Skeletal muscle tissue (tissue), 4 donors: ENCODE results near the gene LOX. TPM values are rescaled to one million over a fixed set of nuclear protein-coding genes. Genes with fewer than 3 reads are reported as not detected.

Experiments used
- H3K27ac ChIP-seq: one replicate; pipeline ENCODE4 v1.7.0; 2013; ENCODE audit warnings: mild to moderate bottlenecking, low read depth, low read length, inconsistent platforms
- H3K27me3 ChIP-seq, 3 donors: one replicate each; pipeline ENCODE4 v1.7.0; 2013; ENCODE audit warnings: low read length in 3 of 3; ENCODE audit not compliant: control insufficient read depth in 3 of 3, insufficient read depth in 3 of 3
- H3K36me3 ChIP-seq, 3 donors: one replicate each; pipeline ENCODE4 v1.7.0; 2013; ENCODE audit warnings: low read length in 3 of 3; ENCODE audit not compliant: control insufficient read depth in 3 of 3, insufficient read depth in 3 of 3
- H3K4me1 ChIP-seq, 3 donors: one replicate each; pipeline ENCODE4 v1.7.0; 2013; ENCODE audit warnings: low read length in 3 of 3, mild to moderate bottlenecking in 3 of 3; ENCODE audit not compliant: control insufficient read depth in 3 of 3, insufficient read depth in 3 of 3
- H3K4me3 ChIP-seq, 3 donors: one replicate each; pipeline ENCODE4 v1.7.0; 2013; ENCODE audit warnings: low read length in 3 of 3
- H3K9ac ChIP-seq, 3 donors: one replicate each; pipeline ENCODE4 v1.7.0; 2013; ENCODE audit warnings: low read length in 3 of 3, mild to moderate bottlenecking in 3 of 3, moderate library complexity in 2 of 3, low read depth in 1 of 3
- H3K9me3 ChIP-seq, 3 donors: one replicate each; pipeline ENCODE4 v1.7.0; 2013; ENCODE audit warnings: low read length in 3 of 3; ENCODE audit not compliant: control insufficient read depth in 3 of 3
- total RNA-seq: library from RNA; depleted of rRNA; stranded (reverse); fragments of >200 nt; gene quantifications from one replicate; pipeline ENCODE4 v1.2.3, GENCODE V29; 2014
- donor health status: Osteomylitis.

The LOX gene
- total RNA-seq, 1 donor from 2014 or later = 50.1 TPM

DNA sequence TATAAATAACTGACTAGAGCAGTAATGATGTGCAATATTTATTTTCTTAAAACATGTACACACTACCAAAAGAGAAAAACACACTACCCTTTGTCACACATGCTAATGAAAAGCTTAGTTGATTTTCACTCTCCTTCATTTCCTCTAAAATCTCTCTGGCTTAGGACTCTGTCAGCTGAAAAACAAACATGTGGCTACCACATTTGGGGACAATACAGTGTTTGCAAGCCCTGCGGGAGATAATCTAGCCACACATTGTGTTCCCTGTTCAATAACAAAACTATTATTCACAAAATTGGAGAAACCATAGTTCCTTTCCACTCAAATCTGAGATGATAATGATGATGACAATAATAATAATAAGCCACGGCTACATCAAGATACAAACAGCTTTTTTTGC lies 3.5 kb upstream of the LOX start:
- Histone ChIP-seq H3K9me3 (no peaks in the 10 kb centered on the region), H3K36me3 (no peaks in the 10 kb centered on the region), H3K9ac (no peak overlapping the region), H3K4me3 (no peak overlapping the region), H3K4me1 (peaks cover 14 to 18% (median 15%) of the 10 kb centered on the region in 3 donors), H3K27ac (no peak overlapping the region), H3K27me3 (peaks cover 9 to 16% (median 16%) of the 10 kb centered on the region in 3 donors)

GRCh38 chr5:122077366-122078115 lies 518 bp downstream of the LOX start:
- Histone ChIP-seq H3K4me1 (peaks cover 15 to 18% (median 15%) of the 10 kb centered on the region in 3 donors), H3K36me3 (no peaks in the 10 kb centered on the region), H3K4me3 (peak overlapping the region; percentile 76 to 91 (median 84)), H3K27ac (peak overlapping the region; percentile 71), H3K27me3 (peaks cover 9 to 16% (median 16%) of the 10 kb centered on the region in 3 donors), H3K9ac (peak overlapping the region; percentile 63 to 71 (median 64)), H3K9me3 (no peaks in the 10 kb centered on the region)

- peak overlapping the region; percentile 71 for H3K27ac ChIP-seq
Measured at GRCh38 chr5:122076669-122077365, 1.2 kb downstream of the LOX start.

GRCh38 chr5:122076050-122076461 lies 2.0 kb downstream of the LOX start:
- Histone ChIP-seq H3K9ac (no peak overlapping the region), H3K36me3 (no peaks in the 10 kb centered on the region), H3K4me3 (peak overlapping the region in 1 of 3 donors; percentile 91)

More at GRCh38 chr5:122076669-122077365, 1.2 kb downstream of the LOX start:
- peak overlapping the region; percentile 76 to 91 (median 84) for H3K4me3 ChIP-seq
- H3K27me3 ChIP-seq = peaks cover 9 to 16% (median 16%) of the 10 kb centered on the region in 3 donors
- peaks cover 15 to 18% (median 15%) of the 10 kb centered on the region in 3 donors for H3K4me1 ChIP-seq
- peak overlapping the region; percentile 48 to 71 (median 63) for H3K9ac ChIP-seq
- H3K9me3 ChIP-seq = no peaks in the 10 kb centered on the region
- no peaks in the 10 kb centered on the region for H3K36me3 ChIP-seq

GRCh38 chr5:122073864-122074263 lies 4.2 kb downstream of the LOX start:
- Histone ChIP-seq H3K4me1 (peaks cover 15 to 18% (median 15%) of the 10 kb centered on the region in 3 donors), H3K9me3 (no peaks in the 10 kb centered on the region), H3K27me3 (peaks cover 9 to 16% (median 16%) of the 10 kb centered on the region in 3 donors), H3K27ac (no peak overlapping the region), H3K4me3 (no peak overlapping the region), H3K36me3 (no peaks in the 10 kb centered on the region), H3K9ac (no peak overlapping the region)

More at GRCh38 chr5:122076050-122076461, 2.0 kb downstream of the LOX start:
- Histone ChIP-seq H3K9me3 (no peaks in the 10 kb centered on the region), H3K27ac (peak overlapping the region; percentile 71), H3K27me3 (peaks cover 9 to 16% (median 16%) of the 10 kb centered on the region in 3 donors), H3K4me1 (peaks cover 15 to 18% (median 15%) of the 10 kb centered on the region in 3 donors)

- Histone ChIP-seq H3K36me3 (no peaks in the 10 kb centered on the region), H3K27me3 (peaks cover 8 to 14% (median 12%) of the 10 kb centered on the region in 3 donors), H3K9me3 (no peaks in the 10 kb centered on the region), H3K27ac (no peak overlapping the region), H3K4me3 (no peak overlapping the region), H3K9ac (no peak overlapping the region), H3K4me1 (peaks cover 11 to 14% (median 12%) of the 10 kb centered on the region in 3 donors)
Measured at GRCh38 chr5:122073018-122073417, 5.0 kb downstream of the LOX start.

- no peaks in the 10 kb centered on the region for H3K27me3 ChIP-seq
- H3K4me3 ChIP-seq = no peak overlapping the region
- no peak overlapping the region for H3K9ac ChIP-seq
- no peak overlapping the region for H3K27ac ChIP-seq
- H3K9me3 ChIP-seq = no peaks in the 10 kb centered on the region
- H3K36me3 ChIP-seq = no peaks in the 10 kb centered on the region
- H3K4me1 ChIP-seq = no peaks in the 10 kb centered on the region
Measured at GRCh38 chr5:122067390-122067789, 10.7 kb downstream of the LOX start.

DNA sequence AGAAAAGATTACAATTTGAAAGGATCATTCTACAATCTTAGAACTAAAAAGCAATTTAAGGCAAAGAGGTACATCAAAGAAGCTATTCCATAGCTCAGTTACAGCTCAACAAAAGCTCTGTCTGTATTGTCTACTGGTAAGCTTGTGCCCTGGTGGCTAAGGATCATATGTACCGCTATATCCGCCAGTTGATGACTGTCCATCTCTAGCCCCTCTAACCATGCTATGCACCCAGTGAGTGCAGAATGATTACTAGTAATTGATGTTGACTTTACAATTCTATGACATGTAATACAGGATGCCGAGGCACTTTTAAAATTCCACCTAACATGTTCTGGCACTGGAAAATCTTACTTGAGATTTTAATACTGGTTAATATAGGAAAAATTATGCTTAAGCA lies 13.1 kb downstream of the LOX start:
- H3K9ac ChIP-seq = no peak overlapping the region
- H3K27ac ChIP-seq = no peak overlapping the region
- H3K9me3 ChIP-seq = no peaks in the 10 kb centered on the region
- no peaks in the 10 kb centered on the region for H3K27me3 ChIP-seq
- no peaks in the 10 kb centered on the region for H3K4me1 ChIP-seq
- no peaks in the 10 kb centered on the region for H3K36me3 ChIP-seq
- H3K4me3 ChIP-seq = no peak overlapping the region

GRCh38 chr5:122063836-122064235 lies 14.2 kb downstream of the LOX start:
- Histone ChIP-seq H3K27me3 (no peaks in the 10 kb centered on the region), H3K4me1 (no peaks in the 10 kb centered on the region), H3K9me3 (no peaks in the 10 kb centered on the region), H3K36me3 (no peaks in the 10 kb centered on the region), H3K4me3 (no peak overlapping the region), H3K9ac (no peak overlapping the region), H3K27ac (no peak overlapping the region)

- Histone ChIP-seq H3K27me3 (no peaks in the 10 kb centered on the region), H3K27ac (no peak overlapping the region), H3K4me3 (no peak overlapping the region)
Measured at GRCh38 chr5:122062205-122062604, 15.9 kb downstream of the LOX start.

More at GRCh38 chr5:122062205-122062604, 15.9 kb downstream of the LOX start:
- Histone ChIP-seq H3K36me3 (no peaks in the 10 kb centered on the region), H3K9ac (no peak overlapping the region), H3K9me3 (no peaks in the 10 kb centered on the region), H3K4me1 (no peaks in the 10 kb centered on the region)
